GM18907 (cell line): ENCODE results near the gene SUMF1.
A peak's percentile ranks its signal among the peaks of the same experiment; 100 is the strongest.

Experiments
- ATAC-seq: cut with Tn5 transposase; IDR thresholded peaks from one replicate; pipeline ENCODE4 v1.9.1; 2021; ENCODE audit warnings: mild to moderate bottlenecking, moderate library complexity; ENCODE audit not compliant: unreplicated experiment

The SUMF1 gene

GRCh38 chr3:4497843-4498324 lies 30.8 kb upstream of the SUMF1 start:
- ATAC-seq = no peak

- ATAC-seq = no peak
Measured at GRCh38 chr3:4497005-4497692, 30.1 kb upstream of the SUMF1 start.

GRCh38 chr3:4496087-4496452 lies 29.0 kb upstream of the SUMF1 start:
- no peak for ATAC-seq

- ATAC-seq = no peak
Measured at GRCh38 chr3:4495294-4496086, 28.4 kb upstream of the SUMF1 start.

GRCh38 chr3:4494895-4495264 lies 27.8 kb upstream of the SUMF1 start:
- ATAC-seq = no peak

- ATAC-seq = no peak
Measured at GRCh38 chr3:4493941-4494894, 27.1 kb upstream of the SUMF1 start.

- peak; percentile 96 for ATAC-seq
Measured at GRCh38 chr3:4493014-4493940, 26.2 kb upstream of the SUMF1 start, which contains the start of gene ITPR1. ITPR1 (plus strand) TSS chr3:4493348; CDS start chr3:4516492, 23,144 bp downstream.

GRCh38 chr3:4492208-4493013 lies 25.3 kb upstream of the SUMF1 start:
- peak; percentile 20 for ATAC-seq

GRCh38 chr3:4491855-4492207 lies 24.8 kb upstream of the SUMF1 start:
- no peak for ATAC-seq

- no peak for ATAC-seq
Measured at GRCh38 chr3:4478261-4478660, 11.2 kb upstream of the SUMF1 start.

GRCh38 chr3:4476496-4476895 lies 9.4 kb upstream of the SUMF1 start:
- ATAC-seq = no peak

GRCh38 chr3:4475804-4476203 lies 8.7 kb upstream of the SUMF1 start:
- ATAC-seq = no peak

- ATAC-seq = peak; percentile 74
Measured at GRCh38 chr3:4474683-4475490, 7.8 kb upstream of the SUMF1 start.

GRCh38 chr3:4472766-4473165 lies 5.7 kb upstream of the SUMF1 start:
- ATAC-seq = no peak

GRCh38 chr3:4472312-4472711 lies 5.2 kb upstream of the SUMF1 start:
- ATAC-seq = no peak

GRCh38 chr3:4471907-4472306 lies 4.8 kb upstream of the SUMF1 start:
- no peak for ATAC-seq

- ATAC-seq = no peak
Measured at GRCh38 chr3:4467522-4467867, 426 bp upstream of the SUMF1 start.

- no peak for ATAC-seq
Measured at GRCh38 chr3:4464576-4464975, 2.5 kb downstream of the SUMF1 start.
